NCI-H2227 (cell line): ENCODE data around the gene COL15A1.
"Not testable (repeated sequence)": the region's sequence is repeated elsewhere in the genome, so short reads cannot be mapped to it uniquely, and the experiment has no call there.

Experiments
- DNase-seq: peaks from one replicate; lab custom pipeline; 2025; ENCODE audit not compliant: unreplicated experiment; lab: John Stamatoyannopoulos, UW

COL15A1 gene

GRCh38 chr9:99010393-99010792 is 66.7 kb downstream of the COL15A1 start:
- DNase-seq = not testable (repeated sequence)

- peak; percentile 20 for DNase-seq
Measured at GRCh38 chr9:99011161-99011709, 67.5 kb downstream of the COL15A1 start.

DNA sequence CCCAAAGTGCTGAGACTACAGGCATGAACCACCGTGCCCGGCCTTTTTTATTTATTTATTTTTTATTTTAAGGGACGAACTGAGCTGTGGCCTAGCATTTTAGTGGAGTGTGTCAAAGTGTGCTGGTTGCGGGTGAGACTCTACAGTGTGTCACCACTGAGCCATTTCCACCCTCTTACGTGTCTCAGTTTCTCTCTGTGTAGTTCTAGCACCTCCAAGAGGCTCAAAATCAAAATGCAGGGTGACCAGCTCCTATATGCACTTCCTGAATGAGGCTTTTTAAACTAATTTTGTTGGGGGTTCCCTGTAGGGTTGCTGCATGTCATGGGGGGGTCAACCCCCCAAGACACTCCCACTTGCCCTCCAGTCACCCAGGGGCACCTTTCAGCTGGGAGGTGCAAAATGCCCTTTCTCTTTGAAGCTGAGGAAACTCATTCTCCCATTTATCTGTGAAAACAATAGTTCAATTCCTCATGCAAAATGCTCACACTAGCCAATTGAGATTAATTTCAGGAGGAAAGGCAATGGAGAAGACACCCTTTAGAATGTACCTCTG is 69.3 kb downstream of the COL15A1 start:
- DNase-seq = no peak

GRCh38 chr9:99013550-99013949 is 69.8 kb downstream of the COL15A1 start:
- no peak for DNase-seq

DNA sequence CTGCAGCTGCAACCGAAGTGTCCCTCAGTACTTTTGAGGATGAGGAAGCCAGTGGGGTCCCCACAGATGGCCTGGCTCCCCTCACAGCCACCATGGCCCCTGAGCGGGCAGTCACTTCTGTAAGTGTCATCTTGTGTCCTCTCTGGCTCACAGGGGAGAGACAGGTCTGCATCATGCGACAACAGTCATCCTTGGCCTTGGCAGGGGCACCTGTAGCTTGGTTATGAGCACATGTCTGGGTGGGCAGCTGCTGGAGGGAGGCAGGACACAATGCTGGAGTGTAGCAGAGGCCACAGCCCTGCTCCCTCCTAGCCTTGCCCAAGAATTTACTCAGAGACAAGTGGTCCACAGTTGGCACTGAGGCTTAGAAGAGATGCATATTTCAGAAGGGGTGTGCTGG is 71.7 kb downstream of the COL15A1 start:
- DNase-seq = no peak

DNA sequence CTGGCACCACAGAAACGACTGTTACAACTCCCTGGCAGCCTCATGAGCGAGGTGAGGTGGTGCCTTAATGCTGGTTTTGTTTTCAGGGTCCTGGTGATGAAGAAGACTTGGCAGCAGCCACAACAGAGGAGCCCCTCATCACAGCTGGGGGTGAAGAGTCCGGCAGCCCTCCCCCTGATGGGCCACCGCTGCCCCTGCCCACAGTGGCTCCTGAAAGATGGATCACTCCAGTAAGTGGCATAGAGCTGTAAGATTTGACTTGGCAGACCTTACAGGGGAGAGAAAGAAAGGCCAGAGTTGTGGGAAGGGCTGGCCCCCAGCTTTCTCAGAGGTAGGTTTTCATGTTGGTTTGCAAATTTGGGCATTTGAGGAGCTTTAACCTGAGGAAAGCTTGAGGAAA is 72.2 kb downstream of the COL15A1 start:
- DNase-seq = no peak

GRCh38 chr9:99016681-99017387 is 73.1 kb downstream of the COL15A1 start:
- no peak for DNase-seq

- no peak for DNase-seq
Measured at GRCh38 chr9:99018653-99019052, 74.9 kb downstream of the COL15A1 start.

- no peak for DNase-seq
Measured at GRCh38 chr9:99019510-99020331, 76.0 kb downstream of the COL15A1 start.

DNA sequence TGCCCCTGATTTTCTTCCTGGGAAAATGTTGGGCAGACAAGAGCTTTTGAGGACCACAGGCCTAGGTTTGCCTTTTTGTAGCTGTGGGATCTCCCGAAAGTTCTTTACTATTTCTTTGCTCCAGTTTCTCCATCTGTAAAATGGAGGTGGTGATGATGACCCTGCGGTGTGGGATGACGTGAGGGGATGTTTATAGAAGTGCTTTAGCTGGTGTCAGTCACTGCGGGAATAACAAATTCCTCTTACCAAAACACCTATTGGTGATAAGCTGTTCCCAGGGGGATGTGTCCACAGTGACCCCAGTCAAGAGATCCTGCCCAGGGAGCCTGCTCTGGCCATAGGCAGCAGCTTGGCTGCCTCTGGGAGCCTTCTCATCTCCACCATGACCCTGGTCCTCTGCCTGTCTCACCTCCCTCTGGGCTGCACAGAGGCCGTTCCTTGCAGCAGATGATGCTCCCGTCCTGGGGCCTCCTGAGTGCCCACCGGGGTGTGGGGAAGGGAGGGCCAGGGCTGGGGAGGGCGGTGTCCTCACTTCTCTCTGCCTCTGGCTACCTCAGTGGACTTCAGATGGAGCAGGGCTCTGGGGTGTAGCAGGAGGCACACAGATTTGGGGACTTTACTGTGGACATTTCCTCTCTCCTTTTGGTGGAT is 77.2 kb downstream of the COL15A1 start:
- DNase-seq = no peak

DNA sequence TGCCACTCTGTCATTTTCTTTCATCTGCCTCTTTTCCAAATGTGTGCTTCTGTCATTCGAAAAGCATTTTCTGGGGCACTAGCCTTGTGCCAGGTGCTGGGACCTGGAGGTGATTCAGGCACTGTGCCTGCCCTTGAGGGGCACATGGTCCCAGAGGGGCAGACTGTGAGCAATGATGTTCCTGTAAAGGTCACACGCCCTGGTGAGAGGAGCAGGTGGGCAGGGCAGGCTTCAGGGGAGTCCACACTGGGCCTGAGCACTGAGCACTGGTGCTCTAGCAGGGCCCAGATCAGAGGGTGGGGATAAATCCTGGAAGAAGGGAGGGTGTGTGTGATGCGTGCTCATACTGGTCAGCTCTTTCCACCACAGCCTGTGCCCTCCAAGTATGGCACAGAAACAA is 77.8 kb downstream of the COL15A1 start:
- no peak for DNase-seq

DNA sequence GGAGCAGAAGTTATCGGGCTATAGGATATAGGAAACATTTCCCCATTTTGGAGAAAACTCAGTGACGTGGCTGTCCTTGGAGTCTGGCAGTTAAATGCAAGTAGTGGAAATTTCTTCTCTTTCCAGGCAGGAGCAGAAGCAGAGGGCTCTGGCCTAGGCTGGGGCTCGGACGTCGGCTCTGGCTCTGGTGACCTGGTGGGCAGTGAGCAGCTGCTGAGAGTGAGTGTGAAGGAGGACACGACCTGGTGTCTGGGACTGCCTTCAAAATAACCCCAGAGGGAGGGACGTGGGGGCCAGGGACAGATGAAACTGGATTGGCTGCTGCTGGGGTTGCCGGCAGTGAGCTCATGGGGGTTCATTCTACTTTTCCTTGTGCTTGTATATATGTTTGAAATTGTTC is 79.5 kb downstream of the COL15A1 start:
- no peak for DNase-seq

DNA sequence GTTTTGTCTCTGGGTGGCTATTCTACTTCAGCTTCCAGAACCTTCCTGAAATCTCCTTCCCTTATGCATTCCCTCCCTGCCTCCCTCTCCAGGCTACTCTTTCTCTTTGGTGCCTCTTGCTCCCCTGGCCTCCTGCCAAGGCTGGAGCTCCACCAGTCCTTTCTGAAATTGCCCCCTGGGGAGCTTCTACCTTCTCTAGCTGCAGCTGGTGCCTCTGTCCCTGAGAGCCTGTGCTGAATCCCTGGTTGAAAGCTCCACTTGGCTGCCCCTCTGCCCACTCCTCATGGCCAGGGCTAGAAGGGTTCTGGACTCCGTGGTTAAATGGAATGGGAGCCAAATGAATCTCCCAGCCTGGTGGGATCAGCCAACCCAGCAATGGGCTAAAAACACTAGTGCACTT is 80.1 kb downstream of the COL15A1 start:
- DNase-seq = no peak

- no peak for DNase-seq
Measured at GRCh38 chr9:99024959-99025358, 81.3 kb downstream of the COL15A1 start.

DNA sequence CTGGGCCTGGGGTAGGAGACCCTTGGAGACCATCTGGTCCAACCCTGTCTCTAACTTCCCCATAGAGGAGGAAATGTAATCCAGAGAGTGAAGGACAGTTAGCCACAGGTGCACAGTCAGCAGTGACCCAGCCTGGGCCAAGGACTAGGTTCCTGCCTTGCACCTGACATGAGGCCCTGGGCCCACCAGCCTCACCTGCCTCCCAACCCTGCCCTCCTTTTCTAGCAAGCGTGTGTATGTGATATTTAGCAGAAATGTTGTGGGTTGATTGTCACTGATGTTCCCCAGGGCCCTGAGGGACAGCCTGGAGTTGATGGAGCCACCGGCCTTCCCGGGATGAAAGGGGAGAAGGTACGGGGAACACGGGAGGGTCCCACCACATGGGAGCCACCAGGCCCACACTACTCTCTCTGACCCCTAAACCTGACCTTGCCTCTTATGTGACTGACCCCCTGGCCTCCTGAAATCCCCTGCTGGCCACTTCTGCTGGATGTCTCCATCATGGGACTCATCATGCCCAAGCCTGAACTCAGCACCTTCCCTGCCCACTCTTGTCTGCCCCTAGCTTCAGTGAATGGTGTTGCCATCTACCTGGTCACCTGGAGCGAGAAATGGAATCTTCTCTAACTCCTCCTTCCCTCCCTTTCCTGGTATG is 82.0 kb downstream of the COL15A1 start:
- no peak for DNase-seq

GRCh38 chr9:99026271-99026955 is 82.7 kb downstream of the COL15A1 start:
- no peak for DNase-seq

DNA sequence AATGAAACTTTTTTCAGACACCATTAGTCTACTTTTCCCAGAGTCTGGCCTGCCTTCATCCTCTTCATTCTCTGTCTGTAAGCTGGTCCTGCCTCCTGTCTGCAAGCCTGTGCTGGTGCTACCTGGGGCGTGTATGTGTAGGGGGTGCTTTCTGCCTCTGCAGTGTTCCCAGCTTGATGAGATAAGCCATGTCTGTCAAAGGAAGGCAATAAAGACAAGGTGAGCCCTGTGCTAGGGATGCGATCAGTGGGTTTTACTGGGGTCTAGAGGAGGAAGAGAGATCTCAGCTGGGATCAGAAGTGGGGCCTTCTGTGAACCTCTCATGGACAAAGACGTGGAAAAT is 83.2 kb downstream of the COL15A1 start:
- no peak for DNase-seq

DNA sequence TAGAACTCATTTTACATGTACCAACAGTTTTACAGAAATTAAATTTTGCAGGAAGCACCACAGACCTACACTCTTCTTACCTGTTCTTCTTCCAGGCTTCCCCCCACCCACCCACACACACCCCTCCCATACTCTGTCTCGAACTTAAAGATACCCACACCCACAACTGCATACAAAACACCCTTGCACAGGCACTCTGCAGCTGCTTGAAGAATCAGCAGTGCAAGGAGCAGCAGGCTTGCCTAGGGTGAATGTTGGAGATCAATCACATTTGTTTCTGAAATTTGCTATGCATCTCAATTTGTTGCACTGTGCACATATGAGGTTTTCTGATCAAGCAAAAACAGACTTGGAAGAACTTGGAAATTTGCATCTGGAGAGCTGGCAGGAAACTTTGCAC is 83.7 kb downstream of the COL15A1 start:
- DNase-seq = no peak

- DNase-seq = no peak
Measured at GRCh38 chr9:99029083-99029645, 85.5 kb downstream of the COL15A1 start.

GRCh38 chr9:99030092-99030511 is 86.4 kb downstream of the COL15A1 start:
- DNase-seq = no peak
